Tibial nerve (tissue), 3 donors: Measurements from ENCODE around the gene PHLDB3.

Source experiments
- CTCF ChIP-seq, 5 experiments: fragments of 200-600 bp in 3 of 5; fragments of 450-650 bp in 2 of 5; sonication (generic) in 3 of 5; IDR thresholded peaks; one replicate each; pipeline ENCODE4 v1.5.1; 2016 to 2019; ENCODE audit warnings: antibody characterized with exemption in 5 of 5, mild to moderate bottlenecking in 3 of 5, moderate library complexity in 2 of 5
- POLR2A ChIP-seq, 2 donors: fragments of 450-650 bp; IDR thresholded peaks; one replicate each; pipeline ENCODE4 v1.6.1; 2017; ENCODE audit warnings: antibody characterized with exemption in 2 of 2, mild to moderate bottlenecking in 2 of 2, moderate library complexity in 2 of 2

DNA sequence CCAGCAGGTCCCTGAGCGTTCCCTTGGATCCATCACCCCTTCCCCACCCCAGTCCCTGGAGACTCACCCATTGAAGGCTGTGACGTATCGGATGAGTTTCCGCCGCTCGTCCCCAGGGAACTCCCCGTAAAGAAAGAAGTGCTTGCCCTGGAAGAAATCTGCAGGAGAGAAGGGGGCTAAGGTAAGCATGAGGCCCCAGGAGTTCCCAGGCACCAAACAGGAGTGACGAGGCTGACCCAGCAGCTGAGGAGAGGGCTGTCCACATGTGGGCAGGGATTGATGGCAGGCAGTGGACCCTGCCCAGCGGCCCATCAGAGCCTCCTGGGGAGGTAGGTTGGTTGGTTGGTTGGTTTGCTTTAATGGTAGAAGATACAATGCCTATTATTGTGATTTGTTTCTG lies 39.5 kb upstream of the PHLDB3 start:
- TF ChIP-seq CTCF (IDR thresholded peaks at IDR 0.05) (no peak), POLR2A (IDR thresholded peaks at IDR 0.05) (no peak)
